PC-3 (cell line): ENCODE data around the gene FBXL13. TPM values are rescaled to one million over a fixed set of nuclear protein-coding genes. Genes with fewer than 3 reads are reported as not detected.

Experiments used
- ATAC-seq: fragments of 200-7000 bp; cut with Tn5 transposase; 2 replicates; pipeline ENCODE4 v1.9.1; 2020; ENCODE audit warnings: mild to moderate bottlenecking, moderate library complexity
- BruUV-seq: library from RNA; stranded (reverse); fragments of 400-500 nt; replicated peaks from 2 replicates; lab custom pipeline; 2021; lab: Mats Ljungman, UMichigan
- CTCF ChIA-PET: fragments of 300-600 bp; sonication (Branson Sonifier 250); formaldehyde crosslinking; loops from one replicate; lab custom pipeline; 2022; ENCODE audit warnings: antibody characterized with exemption; lab: Charles Lee
- POLR2A ChIA-PET: fragments of 300-600 bp; sonication (Branson Sonifier 250); formaldehyde crosslinking; loops from one replicate; lab custom pipeline; 2022; ENCODE audit warnings: antibody characterized with exemption; ENCODE audit not compliant: unreplicated experiment; lab: Charles Lee
- DNase-seq: peaks from one replicate; pipeline ENCODE4 v3.0.0-alpha.2; 2015
- H2AFZ ChIP-seq: fragments of 300-600 bp; sonication (generic); 2 replicates; pipeline ENCODE4 v1.6.0; 2016; ENCODE audit warnings: antibody characterized with exemption, low read length
- H3F3A ChIP-seq: fragments of 300-600 bp; sonication (generic); one replicate; pipeline ENCODE4 v1.6.0; 2017; ENCODE audit warnings: antibody characterized with exemption, low read length, control low read depth, mild to moderate bottlenecking; ENCODE audit not compliant: unreplicated experiment
- H3K27ac ChIP-seq: fragments of 300-600 bp; sonication (generic); 2 replicates; pipeline ENCODE4 v1.5.1; 2016; ENCODE audit warnings: mild to moderate bottlenecking, low read length
- H3K27me3 ChIP-seq: fragments of 300-600 bp; sonication (generic); 2 replicates; pipeline ENCODE4 v1.6.1; 2016; ENCODE audit warnings: low read length, mixed read lengths
- H3K36me3 ChIP-seq: fragments of 300-600 bp; sonication (generic); 2 replicates; pipeline ENCODE4 v1.6.1; 2016; ENCODE audit warnings: low read depth, mixed run types, low read length, mixed read lengths
- H3K4me1 ChIP-seq: fragments of 300-600 bp; sonication (generic); 2 replicates; pipeline ENCODE4 v1.5.1; 2016; ENCODE audit warnings: low read length; ENCODE audit not compliant: insufficient read depth
- H3K4me2 ChIP-seq: fragments of 300-600 bp; sonication (generic); 2 replicates; pipeline ENCODE4 v1.6.0; 2016; ENCODE audit warnings: low read length
- H3K4me3 ChIP-seq: fragments of 300-600 bp; sonication (generic); 2 replicates; pipeline ENCODE4 v1.5.1; 2016; ENCODE audit warnings: mild to moderate bottlenecking, low read length, mixed read lengths
- H3K79me2 ChIP-seq: fragments of 300-600 bp; sonication (generic); 2 replicates; pipeline ENCODE4 v1.6.1; 2017; ENCODE audit warnings: low read length, mixed read lengths
- H3K9ac ChIP-seq: fragments of 300-600 bp; sonication (generic); 2 replicates; pipeline ENCODE4 v1.6.0; 2016; ENCODE audit warnings: mild to moderate bottlenecking, low read length
- H3K9me2 ChIP-seq: fragments of 300-600 bp; sonication (generic); replicated peaks from 2 replicates; pipeline ENCODE4 v1.6.1; 2016; ENCODE audit warnings: mixed run types, low read length, mixed read lengths
- H3K9me3 ChIP-seq: fragments of 300-600 bp; sonication (generic); 2 replicates; pipeline ENCODE4 v1.6.1; 2016; ENCODE audit warnings: low read length, mixed read lengths
- H4K20me1 ChIP-seq: fragments of 300-600 bp; sonication (generic); 2 replicates; pipeline ENCODE4 v1.6.1; 2016; ENCODE audit warnings: low read length, mixed read lengths
- EZH2 ChIP-seq: fragments of 300-600 bp; sonication (generic); IDR thresholded peaks from one replicate; pipeline ENCODE4 v1.6.1; 2017; ENCODE audit warnings: antibody characterized with exemption, mild to moderate bottlenecking, low read length; ENCODE audit not compliant: unreplicated experiment
- EZH2phosphoT487 ChIP-seq: fragments of 300-600 bp; sonication (generic); IDR thresholded peaks from 2 replicates; pipeline ENCODE4 v1.6.1; 2018; ENCODE audit warnings: mild to moderate bottlenecking, antibody characterized with exemption, low read length, borderline replicate concordance
- intact Hi-C: fragments of 100-400 bp; cut with micrococcal nuclease; formaldehyde crosslinking; loops from 2 replicates; pipeline ENCODE4 v1.9.0; 2023
- total RNA-seq: library from RNA; depleted of rRNA; stranded (reverse); fragments of >200 nt; gene quantifications from 2 replicates; pipeline ENCODE4 v1.2.3, GENCODE V29; 2014
- TF ChIP-seq, protein P1 (sequence below): fragments of 300-600 bp; sonication (generic); conservative IDR thresholded peaks from 2 replicates; pipeline ENCODE4 v1.5.1; 2017; ENCODE audit warnings: antibody characterized with exemption, low read depth, mild to moderate bottlenecking, low read length

Gene FBXL13
- total RNA-seq, 1 experiment from 2014 or later: 1.1 TPM

- peaks cover 27% of the 10 kb centered on the region for H3K4me1 ChIP-seq
- BruUV-seq: no TSS peak
- no peaks in the 10 kb centered on the region for H3K27me3 ChIP-seq
- ATAC-seq (peak; percentile 90), DNase-seq (peak; percentile 86)
- H3K9me2 ChIP-seq: no peaks in the 10 kb centered on the region
- POLR2A ChIA-PET: no interaction called here
- no peaks in the 10 kb centered on the region for H4K20me1 ChIP-seq
- no peaks in the 10 kb centered on the region for H3K79me2 ChIP-seq
- peak overlapping the region; percentile 62 for H3K27ac ChIP-seq
- intact Hi-C loops: loop anchor here (1.0 to 5.0 kb wide), 2 partner anchors 10 to 197 kb away; no protein-coding TSS in a partner anchor
- H3F3A ChIP-seq: peaks cover 3% of the 10 kb centered on the region
- peak overlapping the region; percentile 63 for H3K4me2 ChIP-seq
- H3K36me3 ChIP-seq: no peaks in the 10 kb centered on the region
- no peak overlapping the region for H3K9ac ChIP-seq
- TF ChIP-seq, protein P1, sequence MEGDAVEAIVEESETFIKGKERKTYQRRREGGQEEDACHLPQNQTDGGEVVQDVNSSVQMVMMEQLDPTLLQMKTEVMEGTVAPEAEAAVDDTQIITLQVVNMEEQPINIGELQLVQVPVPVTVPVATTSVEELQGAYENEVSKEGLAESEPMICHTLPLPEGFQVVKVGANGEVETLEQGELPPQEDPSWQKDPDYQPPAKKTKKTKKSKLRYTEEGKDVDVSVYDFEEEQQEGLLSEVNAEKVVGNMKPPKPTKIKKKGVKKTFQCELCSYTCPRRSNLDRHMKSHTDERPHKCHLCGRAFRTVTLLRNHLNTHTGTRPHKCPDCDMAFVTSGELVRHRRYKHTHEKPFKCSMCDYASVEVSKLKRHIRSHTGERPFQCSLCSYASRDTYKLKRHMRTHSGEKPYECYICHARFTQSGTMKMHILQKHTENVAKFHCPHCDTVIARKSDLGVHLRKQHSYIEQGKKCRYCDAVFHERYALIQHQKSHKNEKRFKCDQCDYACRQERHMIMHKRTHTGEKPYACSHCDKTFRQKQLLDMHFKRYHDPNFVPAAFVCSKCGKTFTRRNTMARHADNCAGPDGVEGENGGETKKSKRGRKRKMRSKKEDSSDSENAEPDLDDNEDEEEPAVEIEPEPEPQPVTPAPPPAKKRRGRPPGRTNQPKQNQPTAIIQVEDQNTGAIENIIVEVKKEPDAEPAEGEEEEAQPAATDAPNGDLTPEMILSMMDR: no peak
- TF ChIP-seq EZH2: no peak
- H3K4me3 ChIP-seq: no peak overlapping the region
- CTCF ChIA-PET: no interaction called here
- no peaks in the 10 kb centered on the region for H3K9me3 ChIP-seq
- no peak overlapping the region for H2AFZ ChIP-seq
These were observed 209.6 kb downstream of the FBXL13 start for GRCh38 chr7:102864958-102865357.

DNA sequence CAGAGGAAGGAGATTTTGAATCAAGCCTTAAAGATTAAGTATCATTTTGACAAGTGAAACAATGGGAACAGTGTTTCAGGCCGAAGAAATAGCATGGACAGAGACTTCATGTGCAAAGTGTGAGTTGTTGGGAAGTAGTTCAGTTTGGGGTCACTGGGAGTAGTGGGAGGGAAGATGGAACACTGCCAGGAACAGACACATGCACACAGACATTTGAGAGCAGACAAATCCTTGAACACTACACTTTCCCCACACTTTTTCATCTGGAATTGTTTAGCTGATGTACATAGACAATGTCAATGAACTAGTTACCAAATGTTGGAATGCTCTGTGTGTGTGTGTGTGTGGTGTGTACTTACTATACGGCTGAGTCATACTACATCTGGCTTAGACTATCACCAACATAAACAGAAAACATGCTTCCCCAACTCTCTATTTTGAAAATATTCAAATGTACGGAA lies 214.2 kb downstream of the FBXL13 start:
- no peak overlapping the region for H3K4me3 ChIP-seq
- ATAC-seq (peak; percentile 47), DNase-seq (peak; percentile 43)
- no peak overlapping the region for H2AFZ ChIP-seq
- peaks cover 3% of the 10 kb centered on the region for H3F3A ChIP-seq
- no peaks in the 10 kb centered on the region for H3K9me2 ChIP-seq
- H3K27me3 ChIP-seq: no peaks in the 10 kb centered on the region
- BruUV-seq: no TSS peak
- no peak overlapping the region for H3K27ac ChIP-seq
- peaks cover 34% of the 10 kb centered on the region for H3K4me1 ChIP-seq
- no peaks in the 10 kb centered on the region for H3K79me2 ChIP-seq
- POLR2A ChIA-PET: no interaction called here
- TF ChIP-seq EZH2 (no peak), EZH2phosphoT487 (no peak)
- TF ChIP-seq, protein P1: no peak
- H3K36me3 ChIP-seq: no peaks in the 10 kb centered on the region
- no peaks in the 10 kb centered on the region for H4K20me1 ChIP-seq
- CTCF ChIA-PET: no interaction called here
- H3K4me2 ChIP-seq: no peak overlapping the region
- intact Hi-C loops: loop anchor here (5.0 kb wide), 1 partner anchor 202 kb away; no protein-coding TSS in a partner anchor
- no peak overlapping the region for H3K9ac ChIP-seq
- no peaks in the 10 kb centered on the region for H3K9me3 ChIP-seq

- H3K9me2 ChIP-seq: no peaks in the 10 kb centered on the region
- peaks cover 28% of the 10 kb centered on the region for H3K4me1 ChIP-seq
- H3F3A ChIP-seq: peaks cover 2% of the 10 kb centered on the region
- H3K36me3 ChIP-seq: no peaks in the 10 kb centered on the region
- ChIA-PET CTCF (no interaction called here), POLR2A (no interaction called here)
- no peaks in the 10 kb centered on the region for H4K20me1 ChIP-seq
- DNase-seq (no peak), ATAC-seq (no peak)
- H3K9ac ChIP-seq: no peak overlapping the region
- no peak overlapping the region for H3K4me3 ChIP-seq
- H3K27me3 ChIP-seq: no peaks in the 10 kb centered on the region
- BruUV-seq: no TSS peak
- H3K27ac ChIP-seq: no peak overlapping the region
- no peak overlapping the region for H2AFZ ChIP-seq
- intact Hi-C loops: loop anchor here (5.0 kb wide), 1 partner anchor 203 kb away; no protein-coding TSS in a partner anchor
- H3K79me2 ChIP-seq: no peaks in the 10 kb centered on the region
- H3K9me3 ChIP-seq: no peaks in the 10 kb centered on the region
- H3K4me2 ChIP-seq: no peak overlapping the region
- TF ChIP-seq EZH2phosphoT487: no peak
- TF ChIP-seq, protein P1: no peak
- no peak for TF ChIP-seq EZH2
These were observed 214.8 kb downstream of the FBXL13 start for GRCh38 chr7:102859799-102860125.
